ENCODE measurements around the gene TMEM114.

Gene TMEM114

DNA sequence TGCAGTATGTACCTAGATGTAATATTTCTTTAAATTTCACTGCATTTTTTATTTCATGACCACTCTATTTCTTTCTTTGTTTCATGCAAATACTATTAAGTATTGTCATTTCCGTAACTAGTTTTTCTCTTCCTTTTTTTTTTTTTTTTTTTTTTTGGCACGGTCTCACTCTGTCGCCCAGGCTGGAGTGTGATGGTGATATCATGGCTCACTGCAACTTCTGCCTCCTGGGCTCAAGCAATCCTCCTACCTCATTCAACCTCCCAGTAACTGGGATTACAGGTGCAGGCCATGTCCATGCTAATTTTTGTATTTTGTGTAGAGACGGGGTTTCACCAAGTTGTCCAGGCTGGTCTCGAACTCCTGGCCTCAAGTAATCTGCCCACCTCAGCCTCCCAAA lies 70.7 kb downstream of the TMEM114 start:
- in situ Hi-C loops (cut with MboI; ENCODE audit: low pct_unique_long_range_greater_than_20kb, low sequenced_read_pairs): no loop called here
- DNase-seq: no peak

Measured in KBM-7 (cell line).